Endothelial cell of umbilical vein (primary cell): ENCODE results near the gene SHISA6.

Experiments
- EZH2 ChIP-seq: IDR thresholded peaks from 2 replicates; pipeline ENCODE4 v1.6.1; 2012; ENCODE audit warnings: borderline replicate concordance, low read depth, mild to moderate bottlenecking, moderate library complexity, low read length, inconsistent platforms; ENCODE audit not compliant: severe bottlenecking
- FOS ChIP-seq: IDR thresholded peaks from 2 replicates; pipeline ENCODE4 v1.6.1; 2011; ENCODE audit warnings: mild to moderate bottlenecking, low read length, moderate library complexity, borderline replicate concordance; ENCODE audit not compliant: insufficient read depth
- GATA2 ChIP-seq: IDR thresholded peaks from 2 replicates; pipeline ENCODE4 v1.7.0; 2011; ENCODE audit warnings: low read depth, mild to moderate bottlenecking, moderate library complexity, mixed read lengths, low read length; ENCODE audit not compliant: insufficient read length, insufficient read depth
- JUN ChIP-seq: IDR thresholded peaks from 2 replicates; pipeline ENCODE4 v1.6.1; 2011; ENCODE audit warnings: borderline replicate concordance, low read depth; ENCODE audit not compliant: insufficient read length, insufficient read depth
- MYC ChIP-seq: IDR thresholded peaks from one replicate; pipeline ENCODE4 v1.6.1; 2011; ENCODE audit warnings: mild to moderate bottlenecking, low read depth, low read length
- POLR2A ChIP-seq: IDR thresholded peaks from 2 replicates; pipeline ENCODE4 v1.6.1; 2012; ENCODE audit warnings: low read depth, mild to moderate bottlenecking, control low read depth, low read length
- POLR2AphosphoS5 ChIP-seq: IDR thresholded peaks from 2 replicates; pipeline ENCODE4 v1.6.1; 2012; ENCODE audit warnings: low read depth, mild to moderate bottlenecking, control low read depth, low read length, moderate library complexity; ENCODE audit not compliant: insufficient read depth
- TF ChIP-seq, protein P1 (sequence below), 2 donors: IDR thresholded peaks; 1 replicate in 1 of 2; 2 replicates in 1 of 2; pipeline ENCODE4 v1.5.1; 2011; ENCODE audit warnings: low read length in 2 of 2, mild to moderate bottlenecking in 2 of 2, moderate library complexity in 2 of 2, control low read depth in 1 of 2, inconsistent platforms in 1 of 2, low read depth in 1 of 2; ENCODE audit not compliant: insufficient read depth in 1 of 2; ENCODE audit errors: extremely low read depth in 1 of 2
- TF ChIP-seq, protein P2 (sequence below): IDR thresholded peaks from 2 replicates; pipeline ENCODE4 v1.6.1; 2011; ENCODE audit not compliant: insufficient read depth, insufficient read length

DNA sequence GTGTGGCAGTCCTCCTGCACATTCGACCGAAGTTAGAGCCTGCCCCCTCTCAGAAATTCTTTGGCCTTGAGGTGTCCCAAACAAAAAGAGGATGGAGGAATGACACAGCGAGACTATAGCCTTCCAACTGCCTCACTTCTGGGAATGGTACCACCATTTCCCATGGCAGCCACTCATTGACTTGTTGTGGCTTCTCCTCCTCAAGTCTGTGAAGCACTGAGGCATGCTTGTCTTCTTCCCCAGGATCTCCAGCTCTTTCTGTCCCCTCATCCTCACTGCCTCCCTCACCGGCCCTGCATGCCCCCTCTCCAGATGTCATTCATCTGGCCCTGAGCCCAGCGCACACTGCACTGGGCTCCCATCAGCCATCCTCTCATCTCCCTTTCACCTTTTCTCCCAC lies 313.5 kb downstream of the SHISA6 start:
- TF ChIP-seq, protein P1, sequence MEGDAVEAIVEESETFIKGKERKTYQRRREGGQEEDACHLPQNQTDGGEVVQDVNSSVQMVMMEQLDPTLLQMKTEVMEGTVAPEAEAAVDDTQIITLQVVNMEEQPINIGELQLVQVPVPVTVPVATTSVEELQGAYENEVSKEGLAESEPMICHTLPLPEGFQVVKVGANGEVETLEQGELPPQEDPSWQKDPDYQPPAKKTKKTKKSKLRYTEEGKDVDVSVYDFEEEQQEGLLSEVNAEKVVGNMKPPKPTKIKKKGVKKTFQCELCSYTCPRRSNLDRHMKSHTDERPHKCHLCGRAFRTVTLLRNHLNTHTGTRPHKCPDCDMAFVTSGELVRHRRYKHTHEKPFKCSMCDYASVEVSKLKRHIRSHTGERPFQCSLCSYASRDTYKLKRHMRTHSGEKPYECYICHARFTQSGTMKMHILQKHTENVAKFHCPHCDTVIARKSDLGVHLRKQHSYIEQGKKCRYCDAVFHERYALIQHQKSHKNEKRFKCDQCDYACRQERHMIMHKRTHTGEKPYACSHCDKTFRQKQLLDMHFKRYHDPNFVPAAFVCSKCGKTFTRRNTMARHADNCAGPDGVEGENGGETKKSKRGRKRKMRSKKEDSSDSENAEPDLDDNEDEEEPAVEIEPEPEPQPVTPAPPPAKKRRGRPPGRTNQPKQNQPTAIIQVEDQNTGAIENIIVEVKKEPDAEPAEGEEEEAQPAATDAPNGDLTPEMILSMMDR (IDR thresholded peaks at IDR 0.05; ENCODE audit: extremely low read depth in 1 of 2, insufficient read depth in 1 of 2, low read depth in 1 of 2, low read length in 2 of 2), result no peak
- TF ChIP-seq, protein P2, sequence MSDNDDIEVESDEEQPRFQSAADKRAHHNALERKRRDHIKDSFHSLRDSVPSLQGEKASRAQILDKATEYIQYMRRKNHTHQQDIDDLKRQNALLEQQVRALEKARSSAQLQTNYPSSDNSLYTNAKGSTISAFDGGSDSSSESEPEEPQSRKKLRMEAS, result no peak
- TF ChIP-seq POLR2AphosphoS5 (no peak), EZH2 (no peak), MYC (no peak), FOS (no peak), POLR2A (no peak), GATA2 (no peak), JUN (no peak)
